HT1080 (cell line): Measurements from ENCODE around the gene OCA2. TPM values are rescaled to one million over a fixed set of nuclear protein-coding genes. Genes with fewer than 3 reads are reported as not detected.
"Not testable (repeated sequence)": the region's sequence is repeated elsewhere in the genome, so short reads cannot be mapped to it uniquely, and the experiment has no call there.

Source experiments
- DNase-seq: peaks from one replicate; pipeline ENCODE4 v3.0.0-alpha.2; 2015; ENCODE audit warnings: low read depth
- polyA plus RNA-seq, 2 experiments: library from polyadenylated mRNA; depleted of rRNA; stranded (reverse); fragments of >200 nt; gene quantifications; 2 replicates each; pipeline ENCODE4 v1.2.3, GENCODE V29; 2015
- total RNA-seq: library from RNA; depleted of rRNA; stranded (reverse); fragments of >200 nt; shearing (Covaris generic); gene quantifications from 2 replicates; pipeline ENCODE4 v1.2.3, GENCODE V29; 2014; rRNA removed

OCA2 gene
- not detected in 2 replicates for total RNA-seq
- polyA plus RNA-seq (2015; cell fraction: cytosol; rRNA removed): not detected in 2 replicates
- polyA plus RNA-seq (2015; cell fraction: nucleus; rRNA removed): not detected in 2 replicates

DNA sequence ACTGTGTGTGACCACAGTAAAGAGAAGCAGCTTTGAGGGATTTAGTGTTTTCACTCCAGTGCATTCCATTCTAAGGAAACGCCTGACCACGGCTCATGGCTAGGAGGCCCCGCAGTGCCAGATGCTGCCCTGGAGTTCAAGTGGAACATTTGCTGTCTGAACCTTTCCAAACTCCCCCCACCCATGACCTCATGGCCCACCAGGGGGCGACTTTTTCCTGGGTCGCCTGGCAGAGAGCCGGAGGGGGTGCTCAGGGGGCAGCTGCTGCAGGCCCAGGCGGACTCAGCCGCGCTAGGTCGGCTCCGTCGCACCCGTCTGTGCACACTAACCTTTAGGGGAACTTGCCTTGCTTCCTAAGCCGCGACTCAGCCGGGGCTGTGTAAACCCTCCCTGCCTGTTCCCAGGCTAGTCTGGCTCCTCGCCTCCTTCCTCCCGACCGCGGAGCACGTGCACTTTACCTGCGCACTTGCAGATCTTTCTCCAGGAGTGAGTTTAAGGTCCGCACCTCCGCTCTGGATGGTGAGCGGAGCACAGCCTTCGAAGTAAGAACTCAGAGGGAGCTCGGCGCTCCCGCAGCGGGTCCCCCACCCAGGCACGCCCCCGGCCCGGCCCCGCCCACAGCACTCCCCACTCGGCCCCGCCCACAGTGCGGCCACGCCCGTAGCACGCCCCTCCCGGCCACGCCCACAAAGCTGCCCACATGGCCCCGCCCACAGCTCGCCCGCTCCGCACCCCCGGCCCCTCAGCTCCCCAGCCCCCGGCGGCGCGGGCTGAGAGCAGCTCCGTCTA, at the start of gene OCA2:
TSS of gene OCA2 (minus strand) at position 550 of the 789 bp plus-strand sequence. CDS start 17,441 bp downstream, outside the sequence.
- no peak for DNase-seq

DNA sequence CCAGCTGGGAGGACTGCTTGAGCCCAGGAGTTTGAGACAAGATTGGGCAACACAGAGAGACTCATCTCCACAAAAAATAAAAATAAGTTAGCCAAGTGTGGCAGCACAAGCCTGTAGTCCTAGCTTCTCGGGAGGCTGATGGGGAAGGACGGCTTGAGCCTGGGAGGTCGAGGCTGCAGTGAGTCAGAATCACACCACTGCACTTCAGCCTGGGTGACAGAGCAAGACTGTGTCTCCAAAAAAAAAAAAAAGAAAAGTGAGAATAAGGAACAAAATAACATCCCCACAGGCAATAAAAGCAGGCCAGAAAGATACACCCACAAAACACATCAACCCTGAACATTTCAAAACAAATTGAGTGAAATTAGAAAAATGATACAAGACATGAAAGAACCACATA, 48.7 kb upstream of the OCA2 start:
- DNase-seq: peak; percentile 6

DNA sequence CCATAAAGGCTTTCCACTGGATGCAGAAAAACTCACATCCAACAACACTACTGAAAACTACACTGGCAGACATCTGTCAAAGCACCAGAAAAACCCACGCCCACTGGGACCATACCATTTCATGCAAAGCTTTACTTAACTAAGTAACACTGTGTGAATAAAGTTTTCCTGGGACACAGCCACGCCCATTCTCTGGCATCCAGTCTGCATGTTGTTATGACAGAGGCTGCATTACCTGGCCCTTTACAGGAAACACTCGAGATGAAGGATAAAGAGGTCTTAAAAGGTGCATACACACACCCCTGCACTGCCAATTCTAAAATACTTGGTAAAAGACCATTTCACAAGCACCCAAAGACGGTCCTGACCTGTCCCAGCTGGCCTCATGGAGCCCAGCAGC, 46.3 kb upstream of the OCA2 start:
- not testable (repeated sequence) for DNase-seq

DNA sequence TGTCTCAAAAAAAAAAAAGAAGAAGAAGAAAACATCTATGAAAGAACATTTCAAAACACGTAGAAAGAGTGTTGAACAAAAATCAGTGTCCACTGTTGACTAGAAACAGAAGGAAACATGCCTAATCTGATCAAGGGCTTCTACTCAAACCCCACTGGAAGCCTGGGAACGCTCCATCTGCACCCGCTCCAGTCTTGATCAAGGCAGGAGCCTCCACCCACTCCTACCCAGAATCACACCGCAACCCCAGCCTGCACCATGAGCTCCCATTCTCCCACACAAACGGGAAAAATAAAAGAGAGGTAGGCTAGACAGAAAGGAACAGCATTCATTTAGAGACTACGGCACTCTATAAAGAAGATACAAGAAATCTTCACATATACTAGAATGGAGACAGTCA, 40.9 kb upstream of the OCA2 start:
- no peak for DNase-seq

DNA sequence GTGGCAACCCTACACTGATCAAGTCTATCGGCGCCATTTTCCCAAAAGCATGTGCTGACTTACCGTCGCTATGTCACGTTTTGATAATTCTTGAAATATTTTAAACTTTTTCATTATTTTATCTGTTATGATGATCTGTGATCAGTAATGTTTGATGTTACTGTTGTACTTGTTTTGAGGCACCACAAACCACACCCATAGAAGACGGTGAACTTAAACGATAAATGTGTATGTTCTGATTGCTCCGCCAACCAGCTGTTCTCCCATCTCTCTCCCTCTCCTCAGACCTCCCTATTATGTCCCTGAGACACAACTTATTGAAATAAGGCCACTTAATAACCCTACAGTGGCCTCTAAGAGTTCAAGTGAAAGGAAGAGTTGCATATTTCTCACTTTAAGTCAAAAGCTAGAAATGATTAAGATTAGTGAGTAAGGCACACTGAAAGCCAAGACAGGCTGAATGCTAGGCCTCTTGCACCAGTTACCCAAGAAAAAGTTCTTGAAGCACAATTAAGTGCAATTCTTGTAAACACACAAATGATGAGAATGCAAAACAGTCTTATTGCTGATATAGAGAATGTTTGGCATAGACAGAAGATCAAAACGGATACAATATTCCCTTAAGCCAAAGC, 38.4 kb upstream of the OCA2 start:
- not testable (repeated sequence) for DNase-seq

DNA sequence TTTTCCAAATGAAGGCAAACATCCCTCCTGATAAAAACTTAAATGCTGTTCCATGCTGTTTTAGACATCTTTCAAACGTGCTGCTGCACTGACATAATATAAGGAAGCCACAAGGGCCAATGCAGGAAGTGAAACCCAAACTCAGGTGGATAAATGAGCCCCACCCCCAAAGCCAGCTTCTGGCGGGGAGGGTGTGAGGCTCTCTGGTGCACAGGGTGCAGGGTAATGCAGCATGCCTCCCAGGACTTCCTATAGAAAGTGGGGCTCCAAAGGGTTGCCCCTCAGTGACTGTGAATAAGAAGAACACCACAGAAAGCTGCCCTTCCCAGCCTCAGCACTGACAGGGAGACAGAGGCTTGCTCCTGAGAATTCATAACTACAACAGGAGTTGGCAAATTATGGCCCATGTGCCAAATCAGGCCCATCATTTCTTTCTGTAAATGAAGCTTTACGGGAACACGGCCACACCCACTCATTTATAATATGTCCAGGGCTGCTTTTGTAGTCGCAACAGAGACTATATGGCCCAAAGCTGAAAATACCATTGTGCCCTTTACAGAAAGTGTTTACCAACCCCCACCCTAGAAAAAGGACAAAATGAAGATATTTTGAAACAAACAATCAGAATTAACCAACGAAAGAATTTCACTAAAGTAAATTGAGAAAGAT, 37.3 kb upstream of the OCA2 start:
- DNase-seq: not testable (repeated sequence)

DNA sequence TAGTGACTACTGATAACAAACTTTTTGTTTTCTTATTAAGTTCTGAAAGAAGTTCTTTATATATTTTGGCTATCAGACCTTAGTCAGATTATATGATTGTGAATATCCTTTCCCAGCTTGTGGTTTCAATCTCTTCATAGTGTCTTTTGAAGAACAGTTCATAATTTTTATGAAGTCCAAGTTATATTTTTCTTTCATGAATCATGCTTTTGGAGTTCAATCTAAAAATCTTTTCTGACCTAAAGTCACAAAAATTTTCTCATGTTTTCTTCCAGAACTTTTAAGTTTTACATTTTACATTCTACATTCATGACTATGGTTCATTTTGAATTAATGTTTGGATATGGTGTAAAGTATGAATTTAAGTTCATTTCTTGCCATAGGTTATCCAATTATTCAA, 34.2 kb upstream of the OCA2 start:
- no peak for DNase-seq

DNA sequence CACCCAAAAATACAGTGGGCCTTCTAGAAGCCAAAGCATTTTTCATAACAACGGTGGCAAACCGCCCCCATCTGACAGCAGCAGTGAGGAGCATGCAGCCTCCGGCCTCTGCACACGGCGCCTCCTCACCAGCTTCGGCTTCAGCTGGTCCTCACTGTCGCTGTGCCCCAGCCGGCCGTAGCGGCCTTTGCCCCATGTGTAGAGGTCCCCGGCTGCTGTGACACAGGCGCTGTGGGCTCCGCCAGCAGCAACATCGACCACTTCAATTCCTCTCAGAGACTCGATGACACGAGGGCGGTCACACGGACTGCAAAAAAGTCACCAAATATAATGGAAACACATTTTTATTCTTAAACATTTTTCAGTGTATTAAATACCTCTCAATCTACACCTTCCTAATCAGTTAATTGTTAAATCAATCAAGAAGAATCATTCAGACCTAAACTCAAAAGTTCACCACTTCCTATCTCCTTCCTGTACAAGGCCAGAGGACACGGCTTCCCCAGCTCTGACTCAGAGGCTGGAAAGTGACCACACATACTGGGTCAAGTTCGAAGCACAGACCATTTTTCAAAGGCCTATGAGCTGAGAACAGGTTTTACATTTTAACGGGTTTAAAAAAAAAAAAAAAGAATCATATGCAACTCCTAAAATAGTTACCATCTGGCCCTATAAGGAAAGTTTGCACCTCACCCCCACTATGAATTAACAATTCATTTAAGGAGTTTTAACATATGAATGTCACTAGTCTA, 33.6 kb upstream of the OCA2 start:
- peak; percentile 7 for DNase-seq

DNA sequence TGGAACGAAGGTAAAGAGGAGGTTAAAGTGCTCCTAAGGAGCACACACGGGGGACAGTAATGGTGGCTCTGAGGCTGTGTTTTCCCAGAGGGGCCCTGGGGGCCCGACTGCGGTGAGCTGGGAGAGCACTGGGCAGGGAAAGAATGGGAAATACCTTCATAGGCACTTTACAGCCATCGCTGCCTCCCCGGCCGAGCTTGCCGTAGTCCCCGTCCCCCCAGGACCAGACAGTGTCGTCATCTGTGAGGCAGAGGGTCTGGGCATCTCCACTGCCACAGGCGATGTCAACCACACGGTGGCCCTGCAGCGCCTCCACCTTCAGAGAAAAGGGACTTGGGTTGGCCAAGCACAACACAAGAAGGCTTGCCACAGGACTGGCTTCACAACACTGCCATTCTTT, 32.8 kb upstream of the OCA2 start:
- no peak for DNase-seq

DNA sequence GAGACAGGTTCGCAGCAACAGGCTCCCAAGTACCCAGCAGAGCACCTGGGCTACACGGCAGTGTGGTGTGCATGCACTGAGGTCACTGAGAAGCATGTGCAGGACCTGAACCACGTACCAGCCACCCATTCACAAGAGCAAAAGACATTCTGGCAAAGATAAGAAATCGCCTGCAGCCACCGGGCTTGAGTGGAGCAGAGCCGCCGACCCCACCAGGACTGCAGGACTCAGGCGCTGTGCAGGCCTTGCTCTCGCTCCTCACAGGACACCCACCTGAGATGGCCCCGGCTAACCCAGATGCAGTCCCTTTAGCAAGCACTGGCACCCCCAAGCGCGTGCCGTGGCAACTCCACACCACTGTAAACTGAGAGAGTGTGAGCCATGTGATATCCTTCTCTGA, 32.3 kb upstream of the OCA2 start:
- no peak for DNase-seq

DNA sequence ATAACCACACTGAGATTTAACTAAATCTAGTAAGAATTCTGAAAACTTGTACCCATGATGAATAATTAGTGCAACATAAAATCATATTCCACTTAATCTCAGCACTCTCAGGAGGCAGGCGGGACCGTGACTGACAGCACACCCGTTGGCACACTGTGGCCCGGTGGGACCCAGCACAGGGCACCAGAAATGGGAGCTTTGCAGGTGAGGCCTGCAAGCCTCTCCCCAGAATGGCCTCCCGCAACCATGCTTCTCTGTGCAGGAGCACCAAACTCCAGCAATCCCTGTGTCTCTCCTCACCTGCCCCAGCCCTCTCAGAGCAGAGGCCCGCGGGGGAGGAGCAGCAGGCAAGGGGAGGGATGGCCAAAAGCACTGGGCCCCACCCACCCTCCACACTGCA, 31.5 kb upstream of the OCA2 start:
- DNase-seq: no peak

DNA sequence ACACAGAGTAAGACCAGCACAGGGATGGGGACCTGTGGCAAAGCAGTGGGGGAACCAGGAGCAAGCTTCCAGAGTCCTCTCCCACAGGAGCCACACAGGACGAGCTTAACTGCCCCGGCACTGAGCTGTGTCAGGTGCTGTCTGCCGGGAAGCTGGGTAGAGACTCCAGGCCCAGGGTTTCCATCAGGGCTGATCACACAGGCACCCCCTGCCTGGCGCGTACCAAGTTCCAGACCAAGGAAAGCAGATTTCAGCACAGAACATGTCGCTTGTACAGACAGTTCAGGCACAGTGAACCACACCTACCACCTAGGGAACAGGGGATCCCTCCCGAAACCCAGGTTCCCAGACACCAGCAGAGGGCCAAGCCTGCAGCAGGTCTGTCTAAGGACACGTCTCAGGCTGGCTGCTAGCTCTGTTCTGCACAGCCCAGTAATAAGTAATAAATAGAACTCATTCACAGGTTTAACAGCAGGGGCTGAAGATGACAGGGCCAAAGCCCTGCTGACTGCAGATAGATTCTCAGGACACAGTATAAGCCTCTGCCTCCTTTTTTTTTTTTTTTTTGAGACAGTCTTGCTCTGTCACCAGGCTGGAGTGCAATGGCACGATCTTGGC, 30.2 kb upstream of the OCA2 start:
- DNase-seq: no peak

DNA sequence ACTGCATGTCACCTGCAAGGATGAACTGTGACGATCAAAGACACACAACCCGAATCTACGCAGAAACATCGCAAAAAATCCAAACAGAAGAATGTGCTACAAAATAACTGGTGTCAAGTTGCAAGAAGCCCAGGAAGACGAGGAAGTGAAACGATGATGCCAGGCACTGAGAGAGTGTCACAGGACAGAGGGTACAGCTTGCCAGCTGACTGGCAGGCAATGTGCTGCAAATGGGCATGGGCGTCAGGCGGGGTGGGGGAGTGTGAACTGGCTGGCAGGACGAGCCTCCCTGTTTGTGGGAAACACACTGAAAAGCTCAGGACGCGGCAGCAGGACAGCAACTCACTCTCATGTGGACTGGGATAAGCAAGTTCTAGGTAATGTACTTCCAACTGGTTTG, 28.9 kb upstream of the OCA2 start:
- no peak for DNase-seq

DNA sequence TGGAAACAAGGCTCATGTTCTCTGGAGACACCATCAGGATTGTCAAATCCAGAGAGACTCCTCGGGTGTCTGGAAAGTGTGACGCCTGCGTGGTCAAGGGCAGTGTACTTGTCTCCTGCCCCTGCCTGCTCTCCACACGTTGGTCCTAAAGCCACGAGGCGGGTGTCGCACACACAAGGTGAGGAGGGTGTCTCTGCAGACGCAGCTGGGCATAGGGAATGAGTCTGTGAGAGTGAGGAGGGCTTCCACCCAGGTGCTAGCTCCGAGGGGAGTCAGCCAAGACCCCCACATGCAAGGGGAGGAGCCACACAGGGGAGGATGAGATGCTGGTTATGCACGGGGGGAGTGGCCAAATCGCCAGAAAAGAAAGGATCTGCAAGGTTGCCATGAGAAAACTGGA, 27.9 kb upstream of the OCA2 start:
- no peak for DNase-seq

DNA sequence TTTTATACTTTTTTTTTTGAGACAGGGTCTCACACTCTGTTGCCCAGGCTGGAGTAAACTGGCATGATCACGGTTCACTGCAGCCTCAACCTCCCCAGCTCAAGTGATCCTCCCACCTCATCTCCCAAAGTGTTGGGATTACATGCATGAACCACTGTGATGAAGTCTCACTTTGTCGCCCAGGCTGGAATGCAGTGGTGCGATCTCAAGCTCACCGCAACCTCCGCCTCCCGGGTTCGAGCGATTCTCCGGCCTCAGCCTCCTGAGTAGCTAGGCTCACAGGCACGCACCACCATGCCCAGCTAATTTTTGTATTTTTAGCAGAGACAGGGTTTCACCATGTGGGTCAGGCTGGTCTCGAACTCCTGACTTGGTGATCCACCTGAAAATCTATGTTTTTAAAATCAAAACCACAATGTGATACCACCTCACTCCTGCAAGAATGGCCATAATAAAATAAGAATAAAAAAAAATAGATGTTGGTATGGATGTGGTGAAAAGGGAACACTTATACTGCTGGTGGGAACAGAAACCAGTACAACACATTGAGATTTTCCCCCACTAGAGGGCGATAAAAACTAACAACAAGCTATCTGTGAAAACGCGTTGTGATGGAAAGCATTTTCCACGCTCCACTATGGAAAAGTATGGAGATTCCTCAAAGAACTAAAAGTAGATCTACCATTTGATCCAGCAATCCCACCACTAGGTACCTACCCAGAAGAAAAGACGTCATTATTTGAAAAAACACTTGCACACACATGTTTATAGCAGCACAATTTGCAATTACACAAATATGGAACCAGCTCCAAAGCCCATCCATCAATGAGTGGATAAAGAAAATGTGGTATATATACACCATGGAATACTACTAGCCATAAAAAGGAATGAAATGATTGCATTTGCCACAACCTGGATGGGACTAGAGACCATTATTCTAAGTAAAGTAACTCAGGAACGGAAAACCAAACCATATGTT, 26.8 kb upstream of the OCA2 start:
- DNase-seq: peak; percentile 32

DNA sequence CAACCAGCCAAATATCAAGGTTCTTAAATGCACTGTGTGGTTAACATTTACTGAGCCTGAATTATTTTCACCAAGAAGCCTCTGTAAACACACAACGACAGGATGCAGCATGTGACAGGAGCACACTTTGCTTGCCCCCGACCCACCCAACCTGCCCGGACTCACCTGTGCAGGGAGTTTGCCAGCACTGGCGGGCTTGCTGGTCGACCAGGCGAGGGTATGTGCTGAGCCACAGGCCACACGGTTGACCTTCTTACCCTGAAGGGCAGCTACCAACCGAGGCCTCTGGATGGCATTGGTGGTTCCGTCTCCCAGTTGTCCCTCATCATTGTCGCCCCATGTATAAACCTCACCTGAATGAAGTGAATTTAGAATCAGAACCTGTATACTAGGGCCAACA, 25.7 kb upstream of the OCA2 start:
- DNase-seq: no peak

DNA sequence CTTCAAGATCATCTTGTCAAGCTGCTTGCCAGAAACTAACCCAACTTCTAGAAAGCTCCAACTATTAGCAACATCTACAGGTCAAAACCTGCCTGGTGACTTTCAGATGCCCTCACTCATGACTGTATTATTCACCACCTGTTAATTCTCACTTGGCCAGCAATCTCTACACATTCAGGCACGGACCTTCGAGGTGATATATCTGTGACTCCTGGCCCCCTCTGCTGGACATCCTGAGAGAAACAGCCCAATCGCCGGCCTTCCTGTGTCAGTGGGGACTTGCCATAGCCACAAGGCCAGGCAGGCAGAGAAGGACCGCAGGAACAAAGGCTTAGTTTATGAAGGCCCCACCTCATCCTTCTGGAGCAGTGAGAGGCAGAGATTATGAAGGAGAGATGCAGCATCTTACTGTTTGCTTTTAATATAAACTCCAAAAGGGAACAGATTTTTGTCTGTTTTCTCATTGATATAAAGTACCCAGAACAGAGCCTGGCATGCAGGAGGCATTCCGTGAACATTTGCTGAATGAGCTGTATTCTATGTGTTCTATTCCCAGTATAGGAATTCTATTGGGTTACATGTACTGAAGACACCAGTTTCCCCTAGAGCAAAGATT, 24.4 kb upstream of the OCA2 start:
- DNase-seq: peak; percentile 69

DNA sequence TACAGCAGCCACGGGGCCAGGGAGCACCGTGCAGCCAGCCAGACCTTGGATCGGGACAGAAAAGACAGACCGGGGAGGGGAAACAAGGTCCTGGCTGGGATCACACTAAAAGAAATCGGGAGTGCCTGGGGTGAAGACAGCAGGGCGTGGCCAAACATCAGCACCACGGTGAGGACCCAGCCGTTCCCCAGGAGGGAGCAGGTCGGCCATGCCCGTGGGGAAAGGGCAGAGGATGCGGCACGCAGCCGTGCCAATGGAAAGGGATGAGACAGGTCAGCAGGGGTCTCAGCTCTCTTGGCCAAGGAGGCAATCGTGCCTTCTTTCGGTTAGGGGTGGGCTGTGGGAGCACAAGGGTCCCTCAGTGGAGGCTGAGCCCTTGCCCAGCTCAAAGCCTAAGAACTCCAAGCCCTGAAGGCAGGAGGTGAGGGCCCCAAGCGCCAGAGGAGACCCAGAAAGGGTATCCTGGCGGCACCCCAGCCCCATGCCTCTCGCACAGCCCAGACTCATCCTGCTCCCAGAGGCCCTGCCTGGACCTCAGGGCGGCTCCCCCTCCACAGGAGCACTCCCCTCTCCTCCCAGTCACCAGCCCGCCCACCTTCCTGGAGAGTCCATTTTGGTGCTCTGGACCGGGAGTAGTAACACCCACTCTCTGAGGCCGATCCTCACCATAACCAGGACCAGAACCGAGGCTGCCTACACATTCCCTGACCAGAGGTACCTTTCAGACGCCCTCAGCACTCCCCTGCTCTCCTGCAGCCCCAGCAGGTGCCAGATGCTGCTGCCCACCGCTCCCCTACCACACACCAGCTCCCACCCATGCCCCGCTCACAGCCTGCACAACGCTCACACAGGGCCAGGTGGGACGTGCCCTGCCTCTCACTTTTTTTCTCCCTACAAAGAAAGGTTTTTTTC, 23.2 kb upstream of the OCA2 start:
- no peak for DNase-seq
